ENCODE measurements around the gene ALG12. TPM values are rescaled to one million over a fixed set of nuclear protein-coding genes. Genes with fewer than 3 reads are reported as not detected.
A peak's percentile ranks its signal among the peaks of the same experiment; 100 is the strongest.

The ALG12 gene
- total and polyA plus RNA-seq, 2 of the 13 experiments (the other 11 are each of a cell fraction or from before 2014, with no cell fraction given): 7.8 to 15.8 TPM

GRCh38 chr22:49850959-49851802 is 67.1 kb downstream of the ALG12 start:
- intact Hi-C loops (cut with micrococcal nuclease; ENCODE audit: unreplicated experiment): no loop called here
- Histone ChIP-seq H4K20me1 (ENCODE audit: insufficient read depth, low read length) (peaks cover 20% of the 10 kb centered on the region), H3K27me3 (ENCODE audit: control insufficient read depth in 1 of 2, insufficient read depth in 2 of 2, low read length in 2 of 2) (peaks cover 12 to 33% of the 10 kb centered on the region in 2 experiments), H3K36me3 (replicated peaks in 1 of 2; ENCODE audit: control insufficient read depth in 1 of 2, insufficient read depth in 2 of 2, low read length in 2 of 2) (no peaks in the 10 kb centered on the region), H3K9me3 (ENCODE audit: low read length) (no peaks in the 10 kb centered on the region), H2AFZ (ENCODE audit: low read length) (no peak overlapping the region), H3K4me1 (ENCODE audit: insufficient read depth, low read length) (peaks cover 57% of the 10 kb centered on the region), H3K79me2 (ENCODE audit: insufficient read depth, low read length) (peaks cover 21% of the 10 kb centered on the region), H3K9ac (ENCODE audit: insufficient read depth, low read depth, low read length) (no peak overlapping the region), H3K4me2 (ENCODE audit: low read depth, low read length) (peak overlapping the region; percentile 46), H3K4me3 (replicated peaks in 1 of 3; ENCODE audit: insufficient read depth in 1 of 3, low read depth in 2 of 3, low read length in 3 of 3) (peak overlapping the region in 1 of 3 experiments; percentile 3; a peak in 1 of 6 replicates), H3K27ac (ENCODE audit: extremely low read length, insufficient read depth, low read length) (no peak overlapping the region)
- in situ Hi-C loops (cut with HindIII; ENCODE audit: extremely low pct_ligation_motif_present, low pct_unique_long_range_greater_than_20kb): no loop called here
- DNase-seq (ENCODE audit: low spot score) (no peak), ATAC-seq (no peak), FAIRE-seq (no peak)
- CTCF ChIA-PET (ENCODE audit: low intra/inter-chr PET ratio, low total read pairs): no interaction called here
- TF ChIP-seq PATZ1 (CRISPR knock-in tag; IDR thresholded peaks at IDR 0.05): peak; percentile 34; the same call in 1 of the 2 replicates
- TF ChIP-seq HINFP (CRISPR knock-in tag; IDR thresholded peaks at IDR 0.05; ENCODE audit: low read depth): no peak
- no peak for TF ChIP-seq ZNF749 (CRISPR knock-in tag; IDR thresholded peaks at IDR 0.05; ENCODE audit: borderline replicate concordance)
- no peak for TF ChIP-seq MTF2 (CRISPR knock-in tag; IDR thresholded peaks at IDR 0.05; ENCODE audit: borderline replicate concordance)
- 38% methylated on average over 6 of the region's 10 CpGs for WGBS (ENCODE audit: low lambda C conversion rate)
- no TSS peak for BruUV-seq (replicated peaks)
- POLR2A ChIA-PET: interaction anchor here (1.6 kb wide), 1 partner anchor 116 kb away, joined by 4 read pairs; no protein-coding TSS in a partner anchor

Small RNA genes within 50 kb of the gene (microRNA-seq; reads per million reads assigned to microRNA genes)
- 0.51 reads per million for gene MIR6821

Small RNA genes within 50 kb of the gene (small RNA-seq; reads per million reads assigned to genes)
- 0 to 2.9 (median 0) reads per million in 3 experiments for gene MIR6821 (ENCODE audit: insufficient read depth in 2 of 3, insufficient read length in 3 of 3, low read depth in 2 of 3, low replicate concordance in 1 of 3)

Other genes starting within 250 kb of the ALG12 start
- gene BRD1, start 90.6 kb downstream of the ALG12 start, total RNA-seq (2016; rRNA removed; fragmentation: Illumina TruSeq; extraction: Trizol): 6.6 and 12.0 TPM in 2 replicates
- gene BRD1, start 90.6 kb downstream of the ALG12 start, polyA plus RNA-seq (2011; rRNA removed): 5.1 and 6.4 TPM in 2 replicates
- gene ZBED4, start 64.6 kb downstream of the ALG12 start, total RNA-seq (2016; rRNA removed; fragmentation: Illumina TruSeq; extraction: Trizol): 9.6 and 11.9 TPM in 2 replicates
- gene ZBED4, start 64.6 kb downstream of the ALG12 start, polyA plus RNA-seq (2011; rRNA removed): 5.4 and 6.0 TPM in 2 replicates
- gene CRELD2, start 196 bp upstream of the ALG12 start, total RNA-seq (2016; rRNA removed; fragmentation: Illumina TruSeq; extraction: Trizol): 19.6 and 44.7 TPM in 2 replicates
- 17.2 and 20.2 TPM in 2 replicates for gene CRELD2, start 196 bp upstream of the ALG12 start, polyA plus RNA-seq (2011; rRNA removed)
- gene PIM3, start 42.3 kb upstream of the ALG12 start, total RNA-seq (2016; rRNA removed; fragmentation: Illumina TruSeq; extraction: Trizol): 18.2 and 31.2 TPM in 2 replicates
- gene PIM3, start 42.3 kb upstream of the ALG12 start, polyA plus RNA-seq (2011; rRNA removed): 21.6 and 24.1 TPM in 2 replicates
- not detected in 2 replicates for gene IL17REL, start 94.3 kb upstream of the ALG12 start, total RNA-seq (2016; rRNA removed; fragmentation: Illumina TruSeq; extraction: Trizol)
- gene IL17REL, start 94.3 kb upstream of the ALG12 start, polyA plus RNA-seq (2011; rRNA removed): not detected in 2 replicates
- not detected in 2 replicates for gene TTLL8, start 139.9 kb upstream of the ALG12 start, total RNA-seq (2016; rRNA removed; fragmentation: Illumina TruSeq; extraction: Trizol)
- gene TTLL8, start 139.9 kb upstream of the ALG12 start, polyA plus RNA-seq (2011; rRNA removed): not detected in 2 replicates
- gene MLC1, start 167.0 kb upstream of the ALG12 start, total RNA-seq (2016; rRNA removed; fragmentation: Illumina TruSeq; extraction: Trizol): not detected in 2 replicates
- gene MLC1, start 167.0 kb upstream of the ALG12 start, polyA plus RNA-seq (2011; rRNA removed): not detected in 2 replicates
- gene MOV10L1, start 171.6 kb upstream of the ALG12 start, total RNA-seq (2016; rRNA removed; fragmentation: Illumina TruSeq; extraction: Trizol): 0.11 TPM in 1 of 2 replicates, not detected in the other
- gene MOV10L1, start 171.6 kb upstream of the ALG12 start, polyA plus RNA-seq (2011; rRNA removed): 0.12 and 0.31 TPM in 2 replicates